Measurements from ENCODE around the gene LRP1B. TPM values are rescaled to one million over a fixed set of nuclear protein-coding genes. Genes with fewer than 3 reads are reported as not detected.

Gene LRP1B
- 0.21 TPM for polyA plus RNA-seq (2013, experiment 1 of 2)
- polyA plus RNA-seq (2013, experiment 2 of 2): 0.21 TPM

DNA sequence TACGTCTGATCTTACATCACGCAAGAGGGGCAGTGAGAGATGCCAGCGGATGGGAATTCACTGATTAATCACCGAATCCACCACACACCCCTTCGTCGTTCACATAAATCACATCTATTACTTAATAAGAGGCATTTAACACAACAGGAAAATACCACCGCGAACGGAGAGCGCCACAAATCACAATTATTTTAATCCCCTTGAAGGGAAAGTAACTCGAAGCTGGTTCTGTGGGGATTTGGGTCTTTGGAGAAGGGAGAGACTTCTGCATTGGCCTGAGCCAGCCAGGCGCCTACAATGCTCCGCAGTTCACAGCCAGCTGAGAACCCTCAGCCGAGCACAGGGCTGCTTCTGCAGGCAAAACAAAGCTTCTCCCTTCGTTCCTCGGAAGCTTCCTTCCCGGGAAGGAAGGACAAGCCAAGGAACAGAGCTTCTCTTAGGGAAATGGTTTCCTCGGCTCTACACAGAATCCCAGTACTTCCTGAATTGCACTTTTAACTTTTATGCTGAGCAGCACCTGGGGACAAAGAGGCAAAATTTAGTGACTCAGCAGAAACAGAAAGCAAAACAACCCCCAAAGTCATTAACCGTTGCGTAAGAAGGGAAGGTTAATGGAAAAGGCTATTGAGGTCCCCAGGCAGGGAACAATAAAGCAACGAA, at the start of gene LRP1B:
LRP1B (minus strand) TSS at position 7 of the 660 bp plus-strand sequence. CDS start 287 bp downstream, outside the sequence.
- peaks cover 7% of the 10 kb centered on the region for H3K27me3 ChIP-seq (ENCODE audit: insufficient read depth, low read length, poor library complexity)
- peak within 1 kb of the TSS; percentile 43 for H3K56ac ChIP-seq (ENCODE audit: low read length)
- H3K4me1 ChIP-seq (ENCODE audit: control insufficient read depth, low read depth, low read length): no peaks in the 10 kb centered on the region
- no peak within 1 kb of the TSS for H2AK5ac ChIP-seq (ENCODE audit: low read length)
- H3K4me2 ChIP-seq (ENCODE audit: low read length): peak within 1 kb of the TSS; percentile 97
- no peaks in the 10 kb centered on the region for H3K36me3 ChIP-seq (ENCODE audit: control insufficient read depth, insufficient read depth, low read length)
- H3K18ac ChIP-seq (ENCODE audit: low read length): peak within 1 kb of the TSS; percentile 61
- H2BK120ac ChIP-seq (ENCODE audit: low read depth, low read length): no peak within 1 kb of the TSS
- no peaks in the 10 kb centered on the region for H3K79me1 ChIP-seq (ENCODE audit: low read length)
- no peak within 1 kb of the TSS for H4K8ac ChIP-seq (ENCODE audit: low read depth, low read length)
- H4K5ac ChIP-seq (ENCODE audit: low read length): no peak within 1 kb of the TSS
- peak within 1 kb of the TSS; percentile 63 for H3K9ac ChIP-seq (ENCODE audit: low read length)
- H2BK5ac ChIP-seq (ENCODE audit: low read length): no peak within 1 kb of the TSS
- WGBS (ENCODE audit: extremely low coverage, insufficient coverage, low lambda C conversion rate): no CpG with 5 or more reads among the region's 21 CpGs
- H2BK15ac ChIP-seq (replicated peaks; ENCODE audit: low read depth): no peak within 1 kb of the TSS
- H3K79me2 ChIP-seq (ENCODE audit: control insufficient read depth, insufficient read depth, low read length): no peaks in the 10 kb centered on the region
- H3K4me3 ChIP-seq (ENCODE audit: low read length): peak within 1 kb of the TSS; percentile 58
- no peak within 1 kb of the TSS for H3K23ac ChIP-seq (ENCODE audit: low read length)
- peak; percentile 81 for DNase-seq
- peak within 1 kb of the TSS; percentile 5 for H3K27ac ChIP-seq (ENCODE audit: low read depth, low read length)
- no peak within 1 kb of the TSS for H3K4ac ChIP-seq (ENCODE audit: low read depth, low read length)

DNA sequence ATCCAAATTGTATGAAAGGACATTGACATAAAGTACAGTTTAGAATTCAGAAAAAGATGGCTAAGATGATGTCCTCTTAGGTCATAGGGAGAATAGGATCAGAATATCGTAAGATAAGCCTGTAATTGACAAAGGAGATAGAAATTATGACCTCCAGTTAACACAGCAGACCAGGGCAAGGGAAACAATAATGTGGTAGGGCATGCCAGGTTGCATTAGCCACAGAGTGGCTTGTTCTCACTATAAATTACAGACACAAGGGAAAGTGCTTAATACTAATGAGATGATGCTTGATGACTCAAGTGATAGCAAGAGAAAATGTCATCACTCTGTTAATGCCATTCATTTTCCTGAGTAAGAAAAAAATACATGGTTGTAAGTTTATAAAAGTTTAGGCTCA, 48.9 kb upstream of the LRP1B start:
- no peak overlapping the region for H2BK15ac ChIP-seq (replicated peaks; ENCODE audit: low read depth)
- no peak overlapping the region for H3K23ac ChIP-seq (ENCODE audit: low read length)
- H3K4me3 ChIP-seq (ENCODE audit: low read length): no peak overlapping the region
- DNase-seq: no peak
- no peak overlapping the region for H2BK120ac ChIP-seq (ENCODE audit: low read depth, low read length)
- H3K4me2 ChIP-seq (ENCODE audit: low read length): no peak overlapping the region
- H2BK5ac ChIP-seq (ENCODE audit: low read length): no peak overlapping the region
- H3K27me3 ChIP-seq (ENCODE audit: insufficient read depth, low read length, poor library complexity): no peaks in the 10 kb centered on the region
- no peaks in the 10 kb centered on the region for H3K79me2 ChIP-seq (ENCODE audit: control insufficient read depth, insufficient read depth, low read length)
- H3K9ac ChIP-seq (ENCODE audit: low read length): no peak overlapping the region
- no peaks in the 10 kb centered on the region for H3K36me3 ChIP-seq (ENCODE audit: control insufficient read depth, insufficient read depth, low read length)
- H4K8ac ChIP-seq (ENCODE audit: low read depth, low read length): no peak overlapping the region
- no peak overlapping the region for H4K5ac ChIP-seq (ENCODE audit: low read length)
- no peaks in the 10 kb centered on the region for H3K79me1 ChIP-seq (ENCODE audit: low read length)
- no peak overlapping the region for H3K27ac ChIP-seq (ENCODE audit: low read depth, low read length)
- H2AK5ac ChIP-seq (ENCODE audit: low read length): no peak overlapping the region
- WGBS (ENCODE audit: extremely low coverage, insufficient coverage, low lambda C conversion rate): no CpG with 5 or more reads among the region's 1 CpG
- no peak overlapping the region for H3K56ac ChIP-seq (ENCODE audit: low read length)
- no peak overlapping the region for H3K18ac ChIP-seq (ENCODE audit: low read length)
- H3K4me1 ChIP-seq (ENCODE audit: control insufficient read depth, low read depth, low read length): no peaks in the 10 kb centered on the region
- H3K4ac ChIP-seq (ENCODE audit: low read depth, low read length): no peak overlapping the region

DNA sequence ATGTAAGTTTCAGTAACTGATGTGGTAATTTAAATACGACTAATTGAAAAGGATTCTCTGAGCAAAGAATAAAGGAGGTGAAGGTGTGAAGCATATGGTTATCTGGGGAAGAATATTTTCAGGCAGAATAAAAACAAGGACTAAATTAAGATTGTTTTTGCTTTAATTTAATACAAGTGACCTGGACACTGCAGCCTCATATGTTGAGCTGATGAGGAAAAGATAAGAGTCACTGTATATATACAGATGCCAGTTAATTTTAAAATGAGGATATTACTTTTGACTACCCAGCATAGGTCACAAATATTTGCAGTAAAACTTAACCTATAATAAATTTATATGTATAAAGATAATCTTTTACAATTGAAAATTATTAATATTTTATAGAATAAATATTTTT, 47.8 kb upstream of the LRP1B start:
- Histone ChIP-seq H3K4me3 (ENCODE audit: low read length) (no peak overlapping the region), H3K9ac (ENCODE audit: low read length) (no peak overlapping the region), H3K23ac (ENCODE audit: low read length) (no peak overlapping the region), H2BK15ac (replicated peaks; ENCODE audit: low read depth) (no peak overlapping the region), H4K5ac (ENCODE audit: low read length) (no peak overlapping the region), H3K27me3 (ENCODE audit: insufficient read depth, low read length, poor library complexity) (no peaks in the 10 kb centered on the region), H2BK120ac (ENCODE audit: low read depth, low read length) (no peak overlapping the region), H3K79me1 (ENCODE audit: low read length) (no peaks in the 10 kb centered on the region), H3K79me2 (ENCODE audit: control insufficient read depth, insufficient read depth, low read length) (no peaks in the 10 kb centered on the region), H4K8ac (ENCODE audit: low read depth, low read length) (no peak overlapping the region), H3K36me3 (ENCODE audit: control insufficient read depth, insufficient read depth, low read length) (no peaks in the 10 kb centered on the region), H3K4me2 (ENCODE audit: low read length) (no peak overlapping the region), H3K18ac (ENCODE audit: low read length) (no peak overlapping the region), H2BK5ac (ENCODE audit: low read length) (no peak overlapping the region), H3K4me1 (ENCODE audit: control insufficient read depth, low read depth, low read length) (no peaks in the 10 kb centered on the region), H2AK5ac (ENCODE audit: low read length) (no peak overlapping the region), H3K27ac (ENCODE audit: low read depth, low read length) (no peak overlapping the region), H3K4ac (ENCODE audit: low read depth, low read length) (no peak overlapping the region), H3K56ac (ENCODE audit: low read length) (no peak overlapping the region)
- no peak for DNase-seq
- WGBS (ENCODE audit: extremely low coverage, insufficient coverage, low lambda C conversion rate): 100% methylated on average over 1 of the region's 1 CpG

DNA sequence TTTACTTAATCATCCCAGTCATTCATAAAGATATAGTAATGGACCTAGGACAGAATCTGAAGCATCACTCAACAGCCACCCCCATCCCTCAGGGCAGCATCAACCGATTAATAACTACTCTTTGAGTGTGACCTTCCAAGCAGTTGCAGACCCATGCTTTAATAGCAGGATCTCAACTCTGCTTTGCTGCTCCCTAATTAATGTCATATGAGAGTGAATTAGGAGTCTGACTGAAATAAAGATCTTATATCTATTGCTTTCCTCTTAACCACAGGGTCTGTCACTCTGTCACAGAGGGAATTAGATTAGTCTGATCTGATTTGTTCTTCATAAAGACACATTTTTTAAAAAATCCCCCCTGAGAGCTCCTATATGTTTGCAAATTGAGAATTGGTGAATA, 46.1 kb upstream of the LRP1B start:
- Histone ChIP-seq H3K23ac (ENCODE audit: low read length) (no peak overlapping the region), H2BK5ac (ENCODE audit: low read length) (no peak overlapping the region), H2BK120ac (ENCODE audit: low read depth, low read length) (no peak overlapping the region), H2AK5ac (ENCODE audit: low read length) (no peak overlapping the region), H3K18ac (ENCODE audit: low read length) (no peak overlapping the region), H3K9ac (ENCODE audit: low read length) (no peak overlapping the region), H3K36me3 (ENCODE audit: control insufficient read depth, insufficient read depth, low read length) (no peaks in the 10 kb centered on the region), H3K27me3 (ENCODE audit: insufficient read depth, low read length, poor library complexity) (no peaks in the 10 kb centered on the region), H3K4me3 (ENCODE audit: low read length) (no peak overlapping the region), H3K4me1 (ENCODE audit: control insufficient read depth, low read depth, low read length) (no peaks in the 10 kb centered on the region), H3K56ac (ENCODE audit: low read length) (no peak overlapping the region), H3K27ac (ENCODE audit: low read depth, low read length) (no peak overlapping the region), H4K8ac (ENCODE audit: low read depth, low read length) (no peak overlapping the region), H4K5ac (ENCODE audit: low read length) (no peak overlapping the region), H3K79me1 (ENCODE audit: low read length) (no peaks in the 10 kb centered on the region), H3K79me2 (ENCODE audit: control insufficient read depth, insufficient read depth, low read length) (no peaks in the 10 kb centered on the region), H3K4ac (ENCODE audit: low read depth, low read length) (no peak overlapping the region), H2BK15ac (replicated peaks; ENCODE audit: low read depth) (no peak overlapping the region), H3K4me2 (ENCODE audit: low read length) (no peak overlapping the region)
- WGBS (ENCODE audit: extremely low coverage, insufficient coverage, low lambda C conversion rate): no CpG with 5 or more reads among the region's 1 CpG
- DNase-seq: no peak

DNA sequence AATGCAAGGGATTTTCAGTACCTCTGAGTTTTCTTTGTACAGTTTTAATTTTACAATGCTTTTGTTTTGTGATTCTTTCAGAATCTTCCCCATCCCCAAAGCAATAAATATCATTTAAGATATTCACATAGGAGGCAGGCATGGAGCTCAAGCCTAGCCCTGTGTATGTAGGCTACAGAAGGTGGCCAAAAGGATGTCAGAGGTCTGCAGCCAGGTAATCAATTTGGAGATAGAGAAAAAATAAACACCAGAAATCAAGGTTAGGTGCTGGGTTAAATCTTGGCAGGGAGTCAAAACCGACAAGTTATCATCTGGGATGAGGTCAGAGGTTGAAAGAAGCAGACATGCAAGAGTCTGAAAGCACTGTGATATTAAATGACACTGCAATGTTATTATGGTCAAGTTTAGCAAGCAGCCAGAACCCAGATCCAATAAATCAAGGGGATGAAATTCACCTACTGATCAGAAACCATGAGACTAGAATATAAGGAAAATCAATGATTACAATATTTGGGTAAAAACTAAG, 45.1 kb upstream of the LRP1B start:
- H3K79me2 ChIP-seq (ENCODE audit: control insufficient read depth, insufficient read depth, low read length): no peaks in the 10 kb centered on the region
- no peaks in the 10 kb centered on the region for H3K36me3 ChIP-seq (ENCODE audit: control insufficient read depth, insufficient read depth, low read length)
- H3K9ac ChIP-seq (ENCODE audit: low read length): no peak overlapping the region
- H3K18ac ChIP-seq (ENCODE audit: low read length): no peak overlapping the region
- no peak overlapping the region for H3K23ac ChIP-seq (ENCODE audit: low read length)
- no peaks in the 10 kb centered on the region for H3K4me1 ChIP-seq (ENCODE audit: control insufficient read depth, low read depth, low read length)
- no peaks in the 10 kb centered on the region for H3K79me1 ChIP-seq (ENCODE audit: low read length)
- H2AK5ac ChIP-seq (ENCODE audit: low read length): no peak overlapping the region
- DNase-seq: no peak
- H3K27ac ChIP-seq (ENCODE audit: low read depth, low read length): no peak overlapping the region
- H3K4ac ChIP-seq (ENCODE audit: low read depth, low read length): no peak overlapping the region
- H2BK15ac ChIP-seq (replicated peaks; ENCODE audit: low read depth): no peak overlapping the region
- H3K27me3 ChIP-seq (ENCODE audit: insufficient read depth, low read length, poor library complexity): no peaks in the 10 kb centered on the region
- no peak overlapping the region for H3K4me3 ChIP-seq (ENCODE audit: low read length)
- H4K5ac ChIP-seq (ENCODE audit: low read length): no peak overlapping the region
- no CpG with 5 or more reads among the region's 1 CpG for WGBS (ENCODE audit: extremely low coverage, insufficient coverage, low lambda C conversion rate)
- H3K56ac ChIP-seq (ENCODE audit: low read length): no peak overlapping the region
- no peak overlapping the region for H3K4me2 ChIP-seq (ENCODE audit: low read length)
- no peak overlapping the region for H2BK5ac ChIP-seq (ENCODE audit: low read length)
- no peak overlapping the region for H2BK120ac ChIP-seq (ENCODE audit: low read depth, low read length)
- no peak overlapping the region for H4K8ac ChIP-seq (ENCODE audit: low read depth, low read length)

DNA sequence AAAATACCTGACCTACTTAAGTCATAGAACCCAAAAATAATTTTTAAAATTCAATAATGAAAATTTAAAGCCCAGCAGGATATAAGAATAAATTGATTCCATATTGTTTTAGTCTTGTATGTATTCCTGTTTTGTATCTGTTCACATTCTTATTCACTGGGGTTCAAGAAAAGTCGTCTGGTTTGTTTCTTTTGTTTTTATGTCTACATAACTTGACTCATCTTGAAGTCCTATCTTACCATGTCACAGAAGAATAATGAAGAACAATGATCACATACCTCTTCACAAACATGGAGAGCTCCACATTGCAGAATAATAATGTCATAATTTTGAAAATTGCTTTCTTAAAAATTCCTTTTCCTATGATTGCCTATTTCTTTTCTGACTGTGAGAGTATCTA, 43.4 kb upstream of the LRP1B start:
- Histone ChIP-seq H2BK15ac (replicated peaks; ENCODE audit: low read depth) (no peak overlapping the region), H2BK5ac (ENCODE audit: low read length) (no peak overlapping the region)
- no CpG with 5 or more reads among the region's 1 CpG for WGBS (ENCODE audit: extremely low coverage, insufficient coverage, low lambda C conversion rate)

More for the DNA sequence above, 43.4 kb upstream of the LRP1B start:
- no peak for DNase-seq
- no peak overlapping the region for H2AK5ac ChIP-seq (ENCODE audit: low read length)
- no peak overlapping the region for H3K56ac ChIP-seq (ENCODE audit: low read length)
- no peaks in the 10 kb centered on the region for H3K27me3 ChIP-seq (ENCODE audit: insufficient read depth, low read length, poor library complexity)
- H3K23ac ChIP-seq (ENCODE audit: low read length): no peak overlapping the region
- H3K79me1 ChIP-seq (ENCODE audit: low read length): no peaks in the 10 kb centered on the region
- H3K36me3 ChIP-seq (ENCODE audit: control insufficient read depth, insufficient read depth, low read length): no peaks in the 10 kb centered on the region
- H3K18ac ChIP-seq (ENCODE audit: low read length): no peak overlapping the region
- no peaks in the 10 kb centered on the region for H3K4me1 ChIP-seq (ENCODE audit: control insufficient read depth, low read depth, low read length)
- H3K79me2 ChIP-seq (ENCODE audit: control insufficient read depth, insufficient read depth, low read length): no peaks in the 10 kb centered on the region
- no peak overlapping the region for H3K4me3 ChIP-seq (ENCODE audit: low read length)
- H4K5ac ChIP-seq (ENCODE audit: low read length): no peak overlapping the region
- no peak overlapping the region for H3K4ac ChIP-seq (ENCODE audit: low read depth, low read length)
- H3K4me2 ChIP-seq (ENCODE audit: low read length): no peak overlapping the region
- H4K8ac ChIP-seq (ENCODE audit: low read depth, low read length): no peak overlapping the region
- H3K9ac ChIP-seq (ENCODE audit: low read length): no peak overlapping the region
- no peak overlapping the region for H3K27ac ChIP-seq (ENCODE audit: low read depth, low read length)
- no peak overlapping the region for H2BK120ac ChIP-seq (ENCODE audit: low read depth, low read length)
